HG02943 (cell line): Measurements from ENCODE around the gene LRPAP1.
"Not testable (repeated sequence)": the region's sequence is repeated elsewhere in the genome, so short reads cannot be mapped to it uniquely, and the experiment has no call there.

Source experiments
- ATAC-seq: cut with Tn5 transposase; IDR thresholded peaks from one replicate; pipeline ENCODE4 v1.9.1; 2021; ENCODE audit warnings: mild to moderate bottlenecking, low read depth, moderate library complexity; ENCODE audit not compliant: unreplicated experiment

The LRPAP1 gene

GRCh38 chr4:3464911-3465697, 67.1 kb downstream of the LRPAP1 start:
- ATAC-seq, result no peak

GRCh38 chr4:3464349-3464905, 67.8 kb downstream of the LRPAP1 start:
- no peak for ATAC-seq

GRCh38 chr4:3463556-3464348, 68.5 kb downstream of the LRPAP1 start:
- no peak for ATAC-seq

- no peak for ATAC-seq
Observed at GRCh38 chr4:3462790-3463415, 69.3 kb downstream of the LRPAP1 start, which contains the start of gene DOK7. TSS of gene DOK7 (plus strand) at chr4:3463306. CDS start at chr4:3463376, 70 bp downstream.

- ATAC-seq, result no peak
Observed at GRCh38 chr4:3462321-3462789, 69.9 kb downstream of the LRPAP1 start.

DNA sequence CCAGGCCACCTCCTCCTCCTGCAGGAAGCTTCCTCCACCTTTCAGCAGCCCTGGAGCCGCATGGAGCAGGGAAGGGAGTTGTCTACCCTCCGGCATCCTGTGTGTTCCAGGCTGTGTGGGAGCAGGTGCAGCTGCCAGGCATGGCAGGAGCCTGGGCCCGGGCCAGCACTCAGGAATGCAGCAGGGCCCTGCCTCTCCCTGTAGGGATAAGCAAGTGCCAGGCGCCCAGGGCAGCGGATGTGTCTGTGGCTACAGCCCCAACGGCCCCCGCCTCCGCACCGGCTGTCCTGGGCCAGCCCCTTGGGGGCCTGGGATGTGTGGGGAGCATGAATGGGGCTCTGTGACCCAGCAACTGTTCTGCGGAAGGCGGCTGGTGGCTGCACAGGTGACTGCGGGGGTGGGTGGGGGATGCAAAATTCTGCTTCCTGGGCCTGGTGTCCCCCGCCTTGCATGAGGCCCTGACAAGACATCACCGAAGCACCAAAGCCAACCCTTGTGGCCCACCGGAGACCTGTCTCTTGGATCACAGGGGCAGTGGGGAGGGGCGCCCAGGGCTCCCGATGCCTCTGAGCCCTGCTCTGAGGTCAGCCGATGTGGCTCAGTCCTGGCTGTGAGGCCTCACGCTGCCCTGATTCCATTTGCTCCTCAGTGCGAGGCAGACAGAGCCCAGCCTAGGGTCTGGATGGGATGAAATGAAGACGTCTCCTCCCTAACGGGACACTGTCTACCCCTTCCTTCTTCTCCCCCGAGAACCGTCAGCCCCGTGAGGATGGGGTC, 70.5 kb downstream of the LRPAP1 start:
- ATAC-seq, result no peak

- no peak for ATAC-seq
Observed at GRCh38 chr4:3460926-3461325, 71.3 kb downstream of the LRPAP1 start.

GRCh38 chr4:3459156-3459555, 73.1 kb downstream of the LRPAP1 start:
- ATAC-seq, result not testable (repeated sequence)

DNA sequence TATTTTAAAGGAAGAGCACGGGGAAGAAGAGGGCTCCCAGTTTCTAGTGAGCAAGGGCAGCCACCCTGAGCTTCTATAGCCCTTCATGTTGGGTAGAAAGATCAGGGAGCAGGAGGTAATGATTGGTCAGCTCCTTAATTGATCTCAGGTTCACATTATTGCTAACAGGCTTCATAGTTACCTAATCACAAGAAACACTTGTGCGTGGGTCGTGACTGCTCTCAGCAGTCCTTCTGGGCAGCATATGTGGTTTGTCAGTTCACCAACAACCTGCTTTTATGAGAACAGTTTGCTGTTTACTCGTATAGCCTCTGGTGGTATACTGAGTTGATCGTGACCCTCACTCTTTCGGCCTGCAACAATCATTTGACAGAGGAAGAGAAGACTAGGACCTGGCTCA, 73.9 kb downstream of the LRPAP1 start:
- no peak for ATAC-seq

- ATAC-seq, result not testable (repeated sequence)
Observed at GRCh38 chr4:3455596-3455995, 76.6 kb downstream of the LRPAP1 start.
